Peyer's patch (tissue), 4 donors: Measurements from ENCODE around the gene PLA2G4B.

Source experiments
- POLR2A ChIP-seq, 2 donors: fragments of 450-650 bp; IDR thresholded peaks; one replicate each; pipeline ENCODE4 v1.5.1; 2017; ENCODE audit warnings: antibody characterized with exemption in 2 of 2, mild to moderate bottlenecking in 2 of 2, moderate library complexity in 2 of 2
- TF ChIP-seq, protein P1 (sequence below), 6 experiments: fragments of 450-650 bp in 4 of 6; fragments of 200-600 bp in 2 of 6; sonication (generic) in 1 of 6; IDR thresholded peaks; one replicate each; pipeline ENCODE4 v1.5.1; 2017 to 2019; ENCODE audit warnings: antibody characterized with exemption in 6 of 6, mild to moderate bottlenecking in 3 of 6, moderate library complexity in 1 of 6

DNA sequence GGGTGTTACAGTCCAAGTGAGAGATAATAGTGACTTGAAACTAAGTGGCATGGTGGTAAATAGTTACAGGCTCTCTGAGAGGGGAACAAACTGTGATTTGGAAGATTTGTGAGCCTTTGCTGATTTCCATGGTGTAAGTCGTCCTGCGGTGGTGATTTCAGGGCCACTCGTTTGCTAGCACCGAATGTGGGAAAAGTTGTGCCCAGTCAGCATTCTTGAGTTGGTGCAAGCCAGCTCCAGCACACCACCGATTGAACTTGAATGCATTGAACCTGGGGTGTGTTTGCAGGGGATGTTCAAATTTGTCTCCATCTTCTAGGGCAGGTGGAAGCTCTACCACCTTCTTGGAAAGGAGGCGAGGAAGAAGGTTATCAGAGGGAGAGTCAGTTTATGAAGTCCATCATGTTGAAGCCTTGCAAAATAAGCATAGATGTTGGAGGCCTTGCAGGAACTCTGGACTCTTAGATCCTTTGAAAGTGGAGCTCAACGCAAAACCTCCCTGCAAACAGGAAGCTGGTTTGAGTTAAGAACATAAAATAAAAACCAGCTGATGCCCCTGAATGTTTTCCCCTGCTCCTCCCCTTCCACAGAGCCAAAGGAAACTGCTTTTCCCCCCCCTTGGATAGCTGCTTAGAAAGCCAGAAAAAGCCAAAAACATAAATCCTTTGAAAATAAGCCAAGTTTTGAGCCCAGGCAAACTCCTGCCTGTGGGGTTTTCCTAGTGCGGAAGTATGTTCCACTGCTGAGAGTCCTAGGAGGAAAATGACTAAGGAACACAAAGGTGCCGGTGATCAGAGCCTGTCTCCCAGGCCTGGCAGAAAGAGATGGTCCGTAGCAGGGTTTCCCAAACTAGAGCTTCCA is 42.4 kb upstream of the PLA2G4B start:
- TF ChIP-seq, protein P1, sequence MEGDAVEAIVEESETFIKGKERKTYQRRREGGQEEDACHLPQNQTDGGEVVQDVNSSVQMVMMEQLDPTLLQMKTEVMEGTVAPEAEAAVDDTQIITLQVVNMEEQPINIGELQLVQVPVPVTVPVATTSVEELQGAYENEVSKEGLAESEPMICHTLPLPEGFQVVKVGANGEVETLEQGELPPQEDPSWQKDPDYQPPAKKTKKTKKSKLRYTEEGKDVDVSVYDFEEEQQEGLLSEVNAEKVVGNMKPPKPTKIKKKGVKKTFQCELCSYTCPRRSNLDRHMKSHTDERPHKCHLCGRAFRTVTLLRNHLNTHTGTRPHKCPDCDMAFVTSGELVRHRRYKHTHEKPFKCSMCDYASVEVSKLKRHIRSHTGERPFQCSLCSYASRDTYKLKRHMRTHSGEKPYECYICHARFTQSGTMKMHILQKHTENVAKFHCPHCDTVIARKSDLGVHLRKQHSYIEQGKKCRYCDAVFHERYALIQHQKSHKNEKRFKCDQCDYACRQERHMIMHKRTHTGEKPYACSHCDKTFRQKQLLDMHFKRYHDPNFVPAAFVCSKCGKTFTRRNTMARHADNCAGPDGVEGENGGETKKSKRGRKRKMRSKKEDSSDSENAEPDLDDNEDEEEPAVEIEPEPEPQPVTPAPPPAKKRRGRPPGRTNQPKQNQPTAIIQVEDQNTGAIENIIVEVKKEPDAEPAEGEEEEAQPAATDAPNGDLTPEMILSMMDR (IDR thresholded peaks at IDR 0.05): no peak
- no peak for TF ChIP-seq POLR2A (IDR thresholded peaks at IDR 0.05)
